Transverse colon (tissue), 4 donors: ENCODE measurements around the gene TXNDC12. TPM values are rescaled to one million over a fixed set of nuclear protein-coding genes. Genes with fewer than 3 reads are reported as not detected.

Experiments used
- DNase-seq: peaks from one replicate; pipeline ENCODE4 v3.0.0-alpha.2; 2019
- H3K27ac ChIP-seq, 4 donors: fragments of 200-600 bp; sonication (generic); 2 replicates each; pipeline ENCODE4 v1.5.1; 2016 to 2018; ENCODE audit warnings: inconsistent platforms in 4 of 4
- H3K27me3 ChIP-seq: fragments of 200-600 bp; sonication (generic); 2 replicates; pipeline ENCODE4 v1.5.1; 2017; ENCODE audit warnings: inconsistent platforms
- H3K36me3 ChIP-seq, 4 donors: fragments of 200-600 bp; sonication (generic); 2 replicates each; pipeline ENCODE4 v1.5.1; 2017 to 2019; ENCODE audit warnings: inconsistent platforms in 4 of 4
- H3K4me1 ChIP-seq, 4 donors: fragments of 200-600 bp; sonication (generic); 2 replicates each; pipeline ENCODE4 v1.5.1; 2017 to 2020; ENCODE audit warnings: inconsistent platforms in 4 of 4
- H3K4me3 ChIP-seq, 4 donors: fragments of 200-600 bp; sonication (generic); 1 replicate in 1 of 4; 2 replicates in 3 of 4; pipeline versions ENCODE4 v1.5.1 to v1.6.1; 2017 to 2019; ENCODE audit warnings: inconsistent platforms in 4 of 4
- H3K9me3 ChIP-seq, 2 donors: fragments of 200-600 bp; sonication (generic); 2 replicates each; pipeline ENCODE4 v1.5.1; 2017 to 2019; ENCODE audit warnings: inconsistent platforms in 2 of 2
- EP300 ChIP-seq: sonication (generic); formaldehyde crosslinking; IDR thresholded peaks from one replicate; pipeline ENCODE4 v1.6.1; 2017; ENCODE audit warnings: antibody characterized with exemption, low read depth
- POLR2A ChIP-seq: fragments of 450-650 bp; IDR thresholded peaks from one replicate; pipeline ENCODE4 v1.6.1; 2016; ENCODE audit warnings: antibody characterized with exemption, mild to moderate bottlenecking, moderate library complexity
- POLR2AphosphoS5 ChIP-seq, 3 donors: sonication (generic); formaldehyde crosslinking; IDR thresholded peaks; one replicate each; pipeline ENCODE4 v1.6.1; 2016; ENCODE audit warnings: antibody characterized with exemption in 3 of 3
- WGBS, 2 donors: methylation state at CpG; one replicate each; pipeline ENCODE4 v1.1.5; 2018; ENCODE audit warnings: low coverage in 1 of 2; 5-methylcytosine and 5-hydroxymethylcytosine counted together
- in situ Hi-C, 4 donors: fragments of 200-750 bp; cut with MboI; loops; one replicate each; pipeline versions ENCODE4 v1.15.0 to v1.15.1; 2017; ENCODE audit warnings: low sequenced_read_pairs in 3 of 4, low pct_ligation_motif_present in 1 of 4, low pct_unique_long_range_greater_than_20kb in 1 of 4
- intact Hi-C: fragments of 100-400 bp; cut with DNase I; formaldehyde crosslinking; loops from one replicate; pipeline ENCODE4 v1.15.1; 2023; ENCODE audit warnings: low total_unique reads
- total RNA-seq, 4 donors: library from RNA; depleted of rRNA; stranded (reverse); fragments of >200 nt; gene quantifications; one replicate each; pipeline ENCODE4 v1.1.0, GENCODE V29; 2016
- TF ChIP-seq, protein P1 (sequence below), 5 experiments: fragments of 200-600 bp in 3 of 5; fragments of 450-650 bp in 2 of 5; sonication (generic) in 3 of 5; IDR thresholded peaks; 1 replicate in 2 of 5; 2 replicates in 3 of 5; pipeline ENCODE4 v1.5.1; 2016 to 2017; ENCODE audit warnings: antibody characterized with exemption in 5 of 5, inconsistent platforms in 3 of 5, mild to moderate bottlenecking in 2 of 5, moderate library complexity in 1 of 5

Gene TXNDC12
- total RNA-seq, 4 donors from 2014 or later = 31.4 to 103 (median 35.0) TPM

DNA sequence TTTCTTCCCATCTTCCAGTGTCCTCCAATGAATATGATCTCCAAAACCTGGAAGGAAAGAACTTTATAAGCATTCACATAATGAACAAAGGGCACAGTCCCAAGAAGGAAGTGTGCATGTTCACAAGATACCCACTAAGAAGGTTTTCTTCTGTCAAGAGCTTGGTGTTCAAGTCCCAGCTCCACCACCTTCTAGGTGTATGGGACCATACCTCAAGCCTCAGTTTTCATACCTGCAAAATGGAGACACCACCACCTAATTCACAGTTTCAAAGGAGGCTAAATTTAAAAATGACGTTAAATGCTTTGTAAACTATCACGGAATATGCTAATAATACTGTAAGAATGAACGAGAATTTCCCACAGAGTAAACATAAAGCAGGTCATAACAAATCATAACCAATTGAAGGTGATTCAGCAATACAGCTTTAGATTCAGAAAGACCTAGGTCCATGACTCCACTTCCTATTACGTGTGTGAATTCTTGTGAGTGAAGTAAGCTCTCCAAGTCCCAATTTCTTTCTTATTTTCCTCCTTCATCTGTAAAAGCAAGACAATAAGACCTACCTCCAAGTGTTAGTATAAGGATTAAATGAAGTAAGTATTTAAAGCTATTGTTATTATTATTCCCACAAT is 13.3 kb downstream of the TXNDC12 start:
- Histone ChIP-seq H3K9me3 (no peaks in the 10 kb centered on the region), H3K4me3 (no peak overlapping the region), H3K4me1 (peaks cover 0 to 13% (median 7%) of the 10 kb centered on the region in 4 donors), H3K27me3 (no peaks in the 10 kb centered on the region), H3K27ac (no peak overlapping the region), H3K36me3 (peaks cover 0 to 17% (median 5%) of the 10 kb centered on the region in 4 donors)
- in situ Hi-C loops = no loop called here
- WGBS, 2 donors = 95 to 96% methylated on average over 2 to 4 of the region's 4 CpGs
- TF ChIP-seq POLR2A (no peak), EP300 (no peak), POLR2AphosphoS5 (IDR thresholded peaks at IDR 0.05) (no peak)
- TF ChIP-seq, protein P1, sequence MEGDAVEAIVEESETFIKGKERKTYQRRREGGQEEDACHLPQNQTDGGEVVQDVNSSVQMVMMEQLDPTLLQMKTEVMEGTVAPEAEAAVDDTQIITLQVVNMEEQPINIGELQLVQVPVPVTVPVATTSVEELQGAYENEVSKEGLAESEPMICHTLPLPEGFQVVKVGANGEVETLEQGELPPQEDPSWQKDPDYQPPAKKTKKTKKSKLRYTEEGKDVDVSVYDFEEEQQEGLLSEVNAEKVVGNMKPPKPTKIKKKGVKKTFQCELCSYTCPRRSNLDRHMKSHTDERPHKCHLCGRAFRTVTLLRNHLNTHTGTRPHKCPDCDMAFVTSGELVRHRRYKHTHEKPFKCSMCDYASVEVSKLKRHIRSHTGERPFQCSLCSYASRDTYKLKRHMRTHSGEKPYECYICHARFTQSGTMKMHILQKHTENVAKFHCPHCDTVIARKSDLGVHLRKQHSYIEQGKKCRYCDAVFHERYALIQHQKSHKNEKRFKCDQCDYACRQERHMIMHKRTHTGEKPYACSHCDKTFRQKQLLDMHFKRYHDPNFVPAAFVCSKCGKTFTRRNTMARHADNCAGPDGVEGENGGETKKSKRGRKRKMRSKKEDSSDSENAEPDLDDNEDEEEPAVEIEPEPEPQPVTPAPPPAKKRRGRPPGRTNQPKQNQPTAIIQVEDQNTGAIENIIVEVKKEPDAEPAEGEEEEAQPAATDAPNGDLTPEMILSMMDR (IDR thresholded peaks at IDR 0.05) = no peak
- intact Hi-C loops = no loop called here
- DNase-seq = no peak

DNA sequence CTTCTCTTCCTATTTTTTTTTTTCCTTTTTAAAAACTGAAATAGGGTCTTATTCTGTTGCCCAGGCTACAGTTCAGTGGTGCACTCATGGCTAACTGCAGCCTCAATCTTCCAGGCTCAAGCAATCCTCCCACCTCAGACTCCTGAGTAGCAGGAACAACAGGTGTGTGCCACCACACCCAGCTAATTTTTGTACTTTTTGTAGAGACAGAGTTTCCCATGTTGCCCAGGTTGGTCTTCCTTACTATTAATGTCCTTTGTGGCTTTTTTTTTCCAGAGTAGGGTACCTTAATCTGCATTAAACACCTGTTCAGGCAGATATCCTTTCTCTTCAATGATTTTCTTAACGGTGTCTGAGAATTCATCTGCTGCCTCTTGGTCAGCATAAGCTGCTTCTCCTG is 17.1 kb downstream of the TXNDC12 start:
- Histone ChIP-seq H3K36me3 (peaks cover 0 to 17% (median 5%) of the 10 kb centered on the region in 4 donors), H3K4me3 (no peak overlapping the region), H3K4me1 (peaks cover 0 to 17% (median 10%) of the 10 kb centered on the region in 4 donors), H3K9me3 (no peaks in the 10 kb centered on the region), H3K27ac (peak overlapping the region in 3 of 4 donors; percentile 17 to 46 (median 33)), H3K27me3 (no peaks in the 10 kb centered on the region)
- WGBS, 2 donors = 62 to 88% methylated on average over 1 of the region's 1 CpG
- in situ Hi-C loops (no loop called here), intact Hi-C loops (no loop called here)
- TF ChIP-seq POLR2A (no peak), EP300 (no peak), POLR2AphosphoS5 (IDR thresholded peaks at IDR 0.05) (no peak)
- TF ChIP-seq, protein P1 (IDR thresholded peaks at IDR 0.05) = no peak
- DNase-seq = no peak

- H3K36me3 ChIP-seq = peaks cover 0 to 17% (median 5%) of the 10 kb centered on the region in 4 donors
- peak; percentile 19 for DNase-seq
- TF ChIP-seq POLR2AphosphoS5 (IDR thresholded peaks at IDR 0.05) = peak in 1 of 3 donors; percentile 37
- TF ChIP-seq EP300 = no peak
- TF ChIP-seq, protein P1 (IDR thresholded peaks at IDR 0.05) = no peak
- no peak for TF ChIP-seq POLR2A
- H3K27ac ChIP-seq = peak overlapping the region in 3 of 4 donors; percentile 17 to 46 (median 33)
- WGBS, 2 donors = 74% methylated on average over 5 of the region's 5 CpGs; no CpG with 5 or more reads in 1 of the 2 donors
- H3K27me3 ChIP-seq = no peaks in the 10 kb centered on the region
- peaks cover 0 to 19% (median 13%) of the 10 kb centered on the region in 4 donors for H3K4me1 ChIP-seq
- no peaks in the 10 kb centered on the region for H3K9me3 ChIP-seq
- in situ Hi-C loops = no loop called here
- intact Hi-C loops = no loop called here
- H3K4me3 ChIP-seq = no peak overlapping the region
Observed at GRCh38 chr1:52037402-52037814, 17.6 kb downstream of the TXNDC12 start.

GRCh38 chr1:52034050-52034384 is 21.0 kb downstream of the TXNDC12 start:
- WGBS, 2 donors = 62 to 88% methylated on average over 2 of the region's 2 CpGs
- Histone ChIP-seq H3K9me3 (no peaks in the 10 kb centered on the region), H3K4me1 (peaks cover 20 to 51% (median 33%) of the 10 kb centered on the region in 4 donors), H3K27ac (peak overlapping the region; percentile 88 to 97 (median 92)), H3K4me3 (peak overlapping the region in 3 of 4 donors; percentile 55 to 77 (median 75)), H3K36me3 (peaks cover 0 to under 1% (median 0%) of the 10 kb centered on the region in 4 donors), H3K27me3 (no peaks in the 10 kb centered on the region)
- intact Hi-C loops = no loop called here
- no peak for DNase-seq
- in situ Hi-C loops = no loop called here
- TF ChIP-seq, protein P1 (IDR thresholded peaks at IDR 0.05) = no peak
- TF ChIP-seq POLR2AphosphoS5 (IDR thresholded peaks at IDR 0.05) = no peak
- no peak for TF ChIP-seq EP300
- TF ChIP-seq POLR2A = no peak
